Activated CD4-positive, alpha-beta T cell treated with anti-CD3 and anti-CD28 coated beads, Interleukin-2, Interleukin-6, amounts not matched to agents 100 ng/mL and 50 ng/mL, durations not matched to agents 16 hours and 8 hours (primary cell): Measurements from ENCODE around the gene GUCY2D.

Experiments used
- DNase-seq: peaks from one replicate; pipeline ENCODE4 v3.0.0-alpha.2; 2020

Gene GUCY2D

GRCh38 chr17:7992924-7993323, 9.5 kb upstream of the GUCY2D start:
- DNase-seq = peak; percentile 20

- DNase-seq = no peak
These were observed 8.3 kb upstream of the GUCY2D start for GRCh38 chr17:7993972-7994589.

GRCh38 chr17:7995724-7996123, 6.7 kb upstream of the GUCY2D start:
- no peak for DNase-seq

GRCh38 chr17:7997186-7997585, 5.2 kb upstream of the GUCY2D start:
- peak; percentile 47 for DNase-seq

- DNase-seq = no peak
These were observed 542 bp downstream of the GUCY2D start for GRCh38 chr17:8002721-8003593.

GRCh38 chr17:8003594-8004181, 1.3 kb downstream of the GUCY2D start:
- DNase-seq = no peak

GRCh38 chr17:8004899-8005298, 2.5 kb downstream of the GUCY2D start:
- no peak for DNase-seq

- no peak for DNase-seq
These were observed 2.9 kb downstream of the GUCY2D start for GRCh38 chr17:8005357-8005756.

GRCh38 chr17:8005967-8006730, 3.7 kb downstream of the GUCY2D start:
- no peak for DNase-seq

- DNase-seq = no peak
These were observed 4.6 kb downstream of the GUCY2D start for GRCh38 chr17:8006836-8007680.

GRCh38 chr17:8007836-8008235, 5.4 kb downstream of the GUCY2D start:
- DNase-seq = no peak

GRCh38 chr17:8012045-8012580, 9.7 kb downstream of the GUCY2D start:
- no peak for DNase-seq

- no peak for DNase-seq
These were observed 10.7 kb downstream of the GUCY2D start for GRCh38 chr17:8012996-8013640.

- DNase-seq = no peak
These were observed 11.5 kb downstream of the GUCY2D start for GRCh38 chr17:8013731-8014557.

GRCh38 chr17:8014558-8014850, 12.1 kb downstream of the GUCY2D start:
- no peak for DNase-seq

- no peak for DNase-seq
These were observed 13.0 kb downstream of the GUCY2D start for GRCh38 chr17:8015236-8015956.

GRCh38 chr17:8015957-8016631, 13.7 kb downstream of the GUCY2D start:
- DNase-seq = no peak

- DNase-seq = peak; percentile 70
These were observed 14.4 kb downstream of the GUCY2D start for GRCh38 chr17:8016632-8017424.

- DNase-seq = no peak
These were observed 16.0 kb downstream of the GUCY2D start for GRCh38 chr17:8018436-8018835.
